Measurements from ENCODE around the gene EFS. TPM values are rescaled to one million over a fixed set of nuclear protein-coding genes. Genes with fewer than 3 reads are reported as not detected.

The EFS gene
- total RNA-seq, 2 donors from 2014 or later = 0.19 TPM; not detected in 1

DNA sequence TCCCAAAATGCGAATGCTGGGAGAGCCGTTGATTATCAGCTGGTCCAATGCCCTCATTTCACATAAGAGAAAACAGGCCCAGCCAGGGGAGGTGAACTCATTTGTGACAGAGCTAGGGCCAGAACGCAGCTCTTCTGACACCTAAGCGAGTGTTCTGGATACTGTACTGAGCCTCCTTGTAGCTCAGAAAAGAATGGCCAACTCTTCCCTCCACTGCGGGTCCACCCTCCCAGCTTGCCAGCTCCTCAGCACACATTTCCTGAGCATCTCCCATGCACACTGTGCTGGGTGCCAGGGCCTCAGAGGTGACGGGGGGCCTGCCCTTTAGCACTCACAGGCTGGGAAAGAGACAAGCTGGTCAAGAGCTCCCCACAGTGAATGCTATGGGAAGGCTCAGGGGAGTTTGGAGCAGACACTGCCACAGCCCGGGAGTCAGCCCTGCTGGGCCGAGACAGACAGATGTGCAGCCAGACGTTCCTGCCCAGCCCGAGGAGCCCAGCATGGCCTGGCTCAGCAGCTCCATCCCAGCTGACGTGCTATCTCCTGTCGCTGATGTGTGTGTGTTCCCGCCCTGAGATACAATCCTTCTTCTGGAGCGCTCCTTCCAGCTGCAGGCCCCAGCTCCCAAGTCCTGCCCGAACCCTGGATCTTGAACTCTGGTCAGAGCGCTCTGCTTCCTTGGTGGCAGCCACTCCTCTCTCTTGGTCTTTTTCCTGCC is 15.4 kb upstream of the EFS start:
- Mint-ChIP-seq H3K36me3 (ENCODE audit: insufficient read depth in 2 of 2) (no peaks in the 10 kb centered on the region), H3K4me1 (ENCODE audit: low read depth) (no peaks in the 10 kb centered on the region), H3K4me3 (no peak overlapping the region), H3K27me3 (ENCODE audit: low read depth) (no peaks in the 10 kb centered on the region), H3K9me3 (no peaks in the 10 kb centered on the region), H3K27ac (no peak overlapping the region)
- ATAC-seq (replicated peaks in 1 of 2) (peak; percentile 6 to 28), DNase-seq (no peak)

DNA sequence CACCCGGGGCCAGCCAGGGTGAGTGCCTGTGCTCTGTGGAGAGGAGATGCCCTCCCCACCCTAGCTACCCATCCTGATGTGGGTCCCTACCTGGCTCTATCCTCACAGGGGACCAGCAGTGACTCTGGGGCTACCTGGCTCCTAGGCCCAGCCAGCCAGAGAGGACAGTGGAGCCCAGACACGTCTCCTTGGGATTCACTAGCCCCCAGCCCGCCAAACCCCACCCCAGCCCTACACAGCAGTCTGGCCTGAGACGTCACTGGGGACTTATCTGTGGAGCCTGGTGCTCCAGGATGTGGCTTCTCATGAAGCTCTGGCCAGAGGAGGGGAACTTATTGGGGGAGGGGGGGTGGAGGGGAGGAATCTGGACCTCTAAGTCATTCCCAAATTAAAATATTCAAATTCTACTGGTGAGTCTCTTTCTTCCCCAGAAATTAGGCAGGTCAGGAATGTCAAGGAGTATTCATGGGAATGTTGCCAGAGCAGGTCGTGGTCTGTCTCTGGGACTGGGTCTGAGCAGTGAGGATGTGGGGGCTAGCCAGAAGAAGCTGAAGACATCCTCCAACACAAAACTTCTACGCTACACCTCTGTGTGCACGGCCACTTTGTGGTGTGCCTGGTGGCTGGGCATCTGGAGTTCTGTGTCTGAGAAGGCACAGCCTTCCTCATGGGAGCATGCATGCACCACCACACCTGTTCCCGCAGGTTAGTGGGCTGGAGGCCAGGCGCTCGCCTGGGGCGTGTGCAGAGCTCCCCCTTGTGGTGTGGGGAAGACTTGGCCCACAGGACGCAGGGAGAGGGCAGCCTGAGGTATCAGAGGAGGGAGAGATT is 14.6 kb upstream of the EFS start:
- no peaks in the 10 kb centered on the region for H3K4me1 Mint-ChIP-seq (ENCODE audit: low read depth)
- H3K36me3 Mint-ChIP-seq (ENCODE audit: insufficient read depth in 2 of 2) = no peaks in the 10 kb centered on the region
- no peak overlapping the region for H3K4me3 Mint-ChIP-seq
- no peaks in the 10 kb centered on the region for H3K27me3 Mint-ChIP-seq (ENCODE audit: low read depth)
- H3K9me3 Mint-ChIP-seq = no peaks in the 10 kb centered on the region
- no peak overlapping the region for H3K27ac Mint-ChIP-seq
- ATAC-seq (replicated peaks in 1 of 2) = peak; percentile 81 to 84
- DNase-seq = peak; percentile 72

DNA sequence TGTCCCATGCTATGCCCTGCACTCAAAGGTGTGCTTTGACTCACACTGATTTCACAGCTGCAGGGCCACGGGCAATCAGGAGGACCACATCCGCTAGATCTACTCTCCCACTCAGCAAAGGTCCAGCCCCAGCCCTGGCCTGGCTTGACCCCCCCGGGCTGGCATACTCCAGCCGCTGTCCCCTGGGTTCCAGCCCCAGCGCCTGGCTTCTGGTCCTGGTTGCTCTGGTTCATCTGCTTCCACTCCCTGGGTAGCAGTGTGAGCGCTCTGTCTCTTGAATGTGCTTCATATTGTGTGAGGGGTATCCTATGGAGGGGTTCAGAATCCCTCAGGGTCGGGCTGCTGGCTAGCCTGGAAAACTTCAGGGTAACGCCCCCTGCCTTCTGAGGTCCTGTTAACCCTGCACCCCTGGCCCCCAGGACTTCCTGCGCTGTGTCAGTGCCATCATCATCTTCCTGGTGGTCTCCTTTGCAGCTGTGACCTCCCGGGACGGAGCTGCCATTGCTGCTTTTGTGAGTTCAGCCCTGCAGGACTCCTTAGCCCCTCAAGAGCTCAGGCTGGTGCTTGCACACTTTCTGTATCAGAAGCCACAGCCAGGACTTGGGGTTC is 13.7 kb upstream of the EFS start:
- Mint-ChIP-seq H3K36me3 (ENCODE audit: insufficient read depth in 2 of 2) (no peaks in the 10 kb centered on the region), H3K4me1 (ENCODE audit: low read depth) (no peaks in the 10 kb centered on the region), H3K4me3 (no peak overlapping the region), H3K27ac (no peak overlapping the region), H3K27me3 (ENCODE audit: low read depth) (no peaks in the 10 kb centered on the region), H3K9me3 (no peaks in the 10 kb centered on the region)
- DNase-seq (no peak), ATAC-seq (replicated peaks in 1 of 2) (no peak)

DNA sequence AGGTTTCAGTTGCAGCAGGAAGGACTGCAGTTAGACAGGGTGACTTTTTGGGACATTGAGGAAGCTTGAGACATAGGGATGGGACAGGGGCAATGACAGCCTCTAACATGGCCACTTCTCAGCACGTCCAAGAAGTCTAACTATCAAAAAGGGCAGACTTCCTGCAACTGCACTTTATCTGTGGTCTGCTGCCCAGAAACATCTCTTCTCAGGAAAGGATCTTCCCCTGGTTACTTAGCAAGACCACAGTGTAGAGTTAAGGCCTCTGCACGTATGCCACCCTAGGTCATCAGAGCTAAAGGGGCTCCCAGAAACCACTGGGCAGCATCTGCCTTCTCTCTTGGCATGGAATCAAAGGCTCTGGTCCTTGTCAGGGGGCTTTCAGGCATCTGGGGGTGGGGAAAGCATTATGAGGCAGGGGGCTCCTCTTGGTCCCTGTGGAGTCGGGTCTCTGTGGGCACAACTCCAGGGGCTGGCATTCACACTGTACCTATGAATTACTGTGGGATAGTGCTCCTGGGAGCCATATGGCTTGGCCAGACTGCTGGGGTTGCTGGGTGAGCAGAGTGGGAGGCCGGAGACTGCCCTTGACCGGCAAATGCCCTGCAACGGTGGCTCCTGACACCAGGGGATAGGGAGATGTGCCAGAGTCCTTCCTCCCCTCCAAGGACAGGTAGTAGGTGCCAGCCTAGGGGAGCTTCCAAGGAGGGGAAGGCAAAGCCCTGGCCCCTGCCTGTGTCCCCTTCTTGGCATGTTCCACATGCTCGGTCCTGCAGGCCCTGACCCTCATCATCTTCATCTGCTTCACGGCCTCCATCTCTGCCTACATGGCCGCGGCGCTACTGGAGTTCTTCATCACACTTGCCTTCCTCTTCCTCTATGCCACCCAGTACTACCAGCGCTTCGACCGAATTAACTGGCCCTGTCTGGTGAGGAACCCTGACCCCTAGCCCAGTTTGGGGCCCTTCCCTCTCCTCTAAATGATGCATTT is 12.9 kb upstream of the EFS start:
- no peaks in the 10 kb centered on the region for H3K4me1 Mint-ChIP-seq (ENCODE audit: low read depth)
- no peaks in the 10 kb centered on the region for H3K27me3 Mint-ChIP-seq (ENCODE audit: low read depth)
- no peak overlapping the region for H3K27ac Mint-ChIP-seq
- no peaks in the 10 kb centered on the region for H3K36me3 Mint-ChIP-seq (ENCODE audit: insufficient read depth in 2 of 2)
- H3K4me3 Mint-ChIP-seq = no peak overlapping the region
- ATAC-seq (replicated peaks in 1 of 2) (no peak), DNase-seq (no peak)
- H3K9me3 Mint-ChIP-seq = no peaks in the 10 kb centered on the region

DNA sequence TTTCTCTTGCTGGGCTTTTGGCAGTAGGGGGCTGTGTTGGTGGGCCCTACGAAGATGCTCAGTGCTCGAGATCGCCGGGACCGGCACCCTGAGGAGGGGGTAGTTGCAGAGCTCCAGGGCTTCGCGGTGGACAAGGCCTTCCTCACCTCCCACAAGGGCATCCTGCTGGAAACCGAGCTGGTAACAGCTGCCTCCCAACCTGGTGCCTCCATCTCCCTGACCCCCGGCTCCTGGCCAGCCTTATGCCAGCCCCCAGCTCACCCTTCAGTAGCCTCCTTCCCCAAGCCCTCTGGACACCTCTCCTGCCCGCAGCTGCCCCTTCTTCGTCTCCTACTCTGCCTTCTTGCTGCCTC is 12.2 kb upstream of the EFS start:
- no peak for DNase-seq
- Mint-ChIP-seq H3K27ac (no peak overlapping the region), H3K27me3 (ENCODE audit: low read depth) (no peaks in the 10 kb centered on the region), H3K4me1 (ENCODE audit: low read depth) (no peaks in the 10 kb centered on the region), H3K36me3 (ENCODE audit: insufficient read depth in 2 of 2) (no peaks in the 10 kb centered on the region), H3K4me3 (no peak overlapping the region), H3K9me3 (no peaks in the 10 kb centered on the region)
- no peak for ATAC-seq (replicated peaks in 1 of 2)

DNA sequence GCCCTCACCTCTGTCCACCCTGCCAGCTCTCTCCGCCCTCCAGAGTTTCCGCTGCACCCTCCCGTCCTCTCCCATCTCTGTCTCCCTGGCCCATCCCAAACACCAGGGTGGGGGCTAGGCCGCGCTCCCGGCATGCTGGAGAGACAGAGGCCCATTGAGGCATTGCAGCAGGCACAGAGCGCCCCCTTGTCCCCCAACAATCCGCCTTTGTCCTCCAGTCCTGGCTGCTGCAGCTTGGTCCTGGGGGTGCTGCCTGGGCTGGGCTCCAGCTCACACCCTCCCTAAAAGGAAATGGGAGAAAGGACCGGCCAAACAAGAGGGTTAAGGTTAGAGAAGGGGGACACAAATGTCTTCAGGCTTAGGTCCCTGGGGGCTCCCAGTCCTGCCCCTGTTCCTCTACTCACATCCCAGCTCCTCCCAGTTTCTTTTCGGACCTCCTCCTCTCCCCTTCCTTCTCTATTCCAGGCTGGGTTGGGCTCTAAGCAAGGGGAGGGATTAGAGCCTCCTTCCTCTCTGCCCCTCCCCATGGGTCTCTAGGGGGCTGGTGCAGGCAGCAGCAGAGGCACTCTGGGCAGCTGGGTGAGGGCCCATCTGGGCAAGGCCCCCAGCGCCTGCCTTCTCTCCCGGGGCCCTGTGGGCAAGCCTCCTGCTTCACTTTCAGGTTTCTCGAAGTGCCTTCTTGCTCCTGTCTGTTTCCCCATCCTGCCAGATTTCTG is 11.7 kb upstream of the EFS start, which contains the start of gene CMTM5:
CMTM5 (plus strand) TSS at position 565 of the 716 bp plus-strand sequence. CDS start 206 bp downstream, outside the sequence.
- H3K27ac Mint-ChIP-seq = no peak within 1 kb of the TSS
- ATAC-seq (replicated peaks in 1 of 2) (no peak), DNase-seq (no peak)
- H3K27me3 Mint-ChIP-seq (ENCODE audit: low read depth) = no peaks in the 10 kb centered on the region
- no peaks in the 10 kb centered on the region for H3K9me3 Mint-ChIP-seq
- H3K4me1 Mint-ChIP-seq (ENCODE audit: low read depth) = no peaks in the 10 kb centered on the region
- no peak within 1 kb of the TSS for H3K4me3 Mint-ChIP-seq
- H3K36me3 Mint-ChIP-seq (ENCODE audit: insufficient read depth in 2 of 2) = no peaks in the 10 kb centered on the region

DNA sequence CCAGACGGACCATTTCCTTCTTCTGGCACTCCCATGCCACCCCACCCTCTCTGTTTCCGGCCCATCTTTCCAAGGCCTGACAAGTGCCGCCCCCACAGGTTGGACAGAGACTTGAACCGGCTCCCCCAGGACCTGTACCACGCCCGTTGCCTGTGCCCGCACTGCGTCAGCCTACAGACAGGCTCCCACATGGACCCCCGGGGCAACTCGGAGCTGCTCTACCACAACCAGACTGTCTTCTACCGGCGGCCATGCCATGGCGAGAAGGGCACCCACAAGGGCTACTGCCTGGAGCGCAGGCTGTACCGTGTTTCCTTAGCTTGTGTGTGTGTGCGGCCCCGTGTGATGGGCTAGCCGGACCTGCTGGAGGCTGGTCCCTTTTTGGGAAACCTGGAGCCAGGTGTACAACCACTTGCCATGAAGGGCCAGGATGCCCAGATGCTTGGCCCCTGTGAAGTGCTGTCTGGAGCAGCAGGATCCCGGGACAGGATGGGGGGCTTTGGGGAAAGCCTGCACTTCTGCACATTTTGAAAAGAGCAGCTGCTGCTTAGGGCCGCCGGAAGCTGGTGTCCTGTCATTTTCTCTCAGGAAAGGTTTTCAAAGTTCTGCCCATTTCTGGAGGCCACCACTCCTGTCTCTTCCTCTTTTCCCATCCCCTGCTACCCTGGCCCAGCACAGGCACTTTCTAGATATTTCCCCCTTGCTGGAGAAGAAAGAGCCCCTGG is 10.7 kb upstream of the EFS start:
- ATAC-seq (replicated peaks in 1 of 2) (no peak), DNase-seq (no peak)
- Mint-ChIP-seq H3K27me3 (ENCODE audit: low read depth) (no peaks in the 10 kb centered on the region), H3K9me3 (no peaks in the 10 kb centered on the region), H3K4me1 (ENCODE audit: low read depth) (no peaks in the 10 kb centered on the region), H3K27ac (no peak overlapping the region), H3K36me3 (ENCODE audit: insufficient read depth in 2 of 2) (no peaks in the 10 kb centered on the region), H3K4me3 (no peak overlapping the region)

DNA sequence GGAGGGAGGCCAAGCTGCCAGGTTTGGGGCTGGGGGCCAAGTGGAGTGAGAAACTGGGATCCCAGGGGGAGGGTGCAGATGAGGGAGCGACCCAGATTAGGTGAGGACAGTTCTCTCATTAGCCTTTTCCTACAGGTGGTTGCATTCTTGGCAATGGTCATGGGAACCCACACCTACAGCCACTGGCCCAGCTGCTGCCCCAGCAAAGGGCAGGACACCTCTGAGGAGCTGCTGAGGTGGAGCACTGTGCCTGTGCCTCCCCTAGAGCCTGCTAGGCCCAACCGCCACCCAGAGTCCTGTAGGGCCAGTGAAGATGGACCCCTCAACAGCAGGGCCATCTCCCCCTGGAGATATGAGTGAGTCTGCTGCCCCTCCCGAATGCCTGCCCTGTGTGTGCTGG is 8.1 kb upstream of the EFS start:
- DNase-seq = no peak
- ATAC-seq (replicated peaks in 1 of 2) = no peak

DNA sequence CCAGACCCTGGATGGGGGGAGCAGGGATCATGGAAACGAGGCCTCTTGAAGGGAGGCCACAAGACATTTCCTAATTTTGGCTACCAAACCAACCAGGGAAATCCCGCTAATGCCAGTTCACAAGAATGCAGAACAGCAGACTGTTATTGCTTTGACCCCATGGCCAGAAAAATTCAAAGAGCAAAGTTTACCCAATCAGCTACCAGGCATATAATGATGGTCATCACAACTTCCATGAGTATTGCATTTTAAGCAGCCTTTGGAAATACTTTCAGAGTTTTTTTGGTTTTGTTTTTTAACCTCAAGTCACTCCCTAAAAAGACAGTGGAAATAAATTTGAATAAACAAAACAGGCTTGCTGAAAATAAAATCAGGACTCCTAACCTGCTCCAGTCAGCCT is 7.5 kb upstream of the EFS start, which contains the start of gene IL25:
IL25 (plus strand) TSS at position 301 of the 400 bp plus-strand sequence.
- no peaks in the 10 kb centered on the region for H3K4me1 Mint-ChIP-seq (ENCODE audit: low read depth)
- H3K4me3 Mint-ChIP-seq = no peak within 1 kb of the TSS
- H3K27me3 Mint-ChIP-seq (ENCODE audit: low read depth) = peaks cover 13% of the 10 kb centered on the region
- ATAC-seq (replicated peaks in 1 of 2) (no peak), DNase-seq (no peak)
- H3K36me3 Mint-ChIP-seq (ENCODE audit: insufficient read depth in 2 of 2) = no peaks in the 10 kb centered on the region
- no peaks in the 10 kb centered on the region for H3K9me3 Mint-ChIP-seq
- H3K27ac Mint-ChIP-seq = no peak within 1 kb of the TSS

More for the DNA sequence above, 8.1 kb upstream of the EFS start:
- H3K4me1 Mint-ChIP-seq (ENCODE audit: low read depth) = no peaks in the 10 kb centered on the region
- no peaks in the 10 kb centered on the region for H3K36me3 Mint-ChIP-seq (ENCODE audit: insufficient read depth in 2 of 2)
- H3K9me3 Mint-ChIP-seq = no peaks in the 10 kb centered on the region
- H3K27ac Mint-ChIP-seq = no peak overlapping the region
- H3K27me3 Mint-ChIP-seq (ENCODE audit: low read depth) = peaks cover 8% of the 10 kb centered on the region
- H3K4me3 Mint-ChIP-seq = no peak overlapping the region

DNA sequence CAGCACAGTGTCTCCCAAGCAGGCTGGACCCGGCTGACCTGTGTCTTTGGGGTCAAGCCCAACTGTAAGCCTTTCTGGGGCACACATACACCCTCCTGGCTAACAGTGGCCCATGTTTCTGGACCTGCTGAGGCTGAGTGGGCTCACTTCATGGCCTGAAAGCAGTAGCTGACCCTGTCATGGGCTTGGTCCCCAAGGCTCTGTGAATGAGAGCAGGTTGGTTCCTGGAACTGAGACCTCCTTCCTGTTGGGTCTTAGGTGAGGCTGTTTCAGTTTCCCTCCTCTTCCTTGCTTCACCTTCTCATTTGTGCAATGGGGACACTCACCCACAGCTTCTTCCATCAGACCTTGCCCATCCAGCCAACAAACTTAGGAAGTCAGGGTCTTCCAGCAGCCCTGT is 6.9 kb upstream of the EFS start:
- no peak overlapping the region for H3K4me3 Mint-ChIP-seq
- H3K36me3 Mint-ChIP-seq (ENCODE audit: insufficient read depth in 2 of 2) = no peaks in the 10 kb centered on the region
- no peaks in the 10 kb centered on the region for H3K4me1 Mint-ChIP-seq (ENCODE audit: low read depth)
- ATAC-seq (replicated peaks in 1 of 2) (no peak), DNase-seq (no peak)
- peaks cover 19% of the 10 kb centered on the region for H3K27me3 Mint-ChIP-seq (ENCODE audit: low read depth)
- H3K9me3 Mint-ChIP-seq = no peaks in the 10 kb centered on the region
- no peak overlapping the region for H3K27ac Mint-ChIP-seq

DNA sequence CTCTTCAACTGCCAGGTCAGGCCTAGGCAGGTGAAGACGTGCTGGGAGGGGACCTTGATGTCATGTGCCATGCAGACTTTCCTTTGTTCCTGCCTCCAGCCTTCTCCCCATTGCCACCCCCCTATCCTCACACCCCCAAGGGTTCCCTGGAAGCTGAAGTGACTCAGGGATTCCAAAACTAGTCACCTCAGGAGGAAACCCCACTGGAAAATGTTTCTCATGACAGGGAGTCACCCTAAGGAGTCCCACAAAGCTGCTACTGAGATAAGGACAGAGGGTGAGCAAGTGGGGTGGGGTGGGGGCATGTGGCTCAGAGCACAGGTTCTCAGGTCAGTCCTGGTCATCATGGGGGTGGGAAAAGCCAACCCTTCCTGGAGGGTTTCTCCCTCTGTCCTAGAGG is 5.2 kb upstream of the EFS start:
- H3K4me3 Mint-ChIP-seq = no peak overlapping the region
- DNase-seq (no peak), ATAC-seq (replicated peaks in 1 of 2) (no peak)
- no peak overlapping the region for H3K27ac Mint-ChIP-seq
- no peaks in the 10 kb centered on the region for H3K4me1 Mint-ChIP-seq (ENCODE audit: low read depth)
- no peaks in the 10 kb centered on the region for H3K9me3 Mint-ChIP-seq
- peaks cover 24% of the 10 kb centered on the region for H3K27me3 Mint-ChIP-seq (ENCODE audit: low read depth)
- no peaks in the 10 kb centered on the region for H3K36me3 Mint-ChIP-seq (ENCODE audit: insufficient read depth in 2 of 2)
